NT2/D1 (cell line): ENCODE results near the gene SEMA3B.

ENCODE experiments used
- SUZ12 ChIP-seq: IDR thresholded peaks from 2 replicates; pipeline ENCODE4 v1.6.1; 2011; ENCODE audit not compliant: insufficient read length, insufficient read depth; ENCODE audit errors: extremely low read depth
- YY1 ChIP-seq: IDR thresholded peaks from 2 replicates; pipeline ENCODE4 v1.6.1; 2011; ENCODE audit not compliant: insufficient read length, insufficient read depth

DNA sequence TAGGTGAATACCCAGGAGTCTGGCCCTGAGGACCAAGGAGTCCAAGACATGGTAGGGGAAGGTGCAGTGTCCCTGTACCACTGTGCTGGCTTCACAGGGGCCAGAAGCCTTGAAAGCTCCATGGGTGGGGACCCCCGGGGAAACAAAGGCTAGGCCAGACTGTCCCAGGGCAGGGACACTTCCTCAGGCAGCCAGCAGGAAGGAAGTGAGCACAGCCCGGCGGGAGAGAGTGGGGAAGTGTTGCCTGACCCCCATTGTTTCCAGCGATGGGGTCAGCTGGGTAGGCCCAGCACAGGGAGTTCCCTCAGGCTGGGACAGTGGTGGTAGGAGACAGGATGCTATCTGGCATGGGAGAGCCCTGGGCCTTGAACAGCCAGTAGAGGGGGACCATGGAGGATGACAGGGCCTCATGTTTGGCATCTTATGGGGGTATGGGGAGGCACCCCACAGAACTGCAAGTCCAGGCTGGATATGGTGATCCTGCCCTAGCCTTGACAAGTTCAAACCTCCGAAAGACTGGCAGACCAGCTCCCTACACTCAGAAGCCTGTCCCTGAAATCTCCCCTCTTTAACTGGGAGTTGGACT, 54.8 kb downstream of the SEMA3B start:
- no peak for TF ChIP-seq SUZ12
- TF ChIP-seq YY1: no peak
